Measurements from ENCODE around the gene KIF19. TPM values are rescaled to one million over a fixed set of nuclear protein-coding genes. Genes with fewer than 3 reads are reported as not detected.

Gene KIF19
- polyA plus RNA-seq, 2 of the 4 experiments (the other 2 are of a cell fraction) = not detected

DNA sequence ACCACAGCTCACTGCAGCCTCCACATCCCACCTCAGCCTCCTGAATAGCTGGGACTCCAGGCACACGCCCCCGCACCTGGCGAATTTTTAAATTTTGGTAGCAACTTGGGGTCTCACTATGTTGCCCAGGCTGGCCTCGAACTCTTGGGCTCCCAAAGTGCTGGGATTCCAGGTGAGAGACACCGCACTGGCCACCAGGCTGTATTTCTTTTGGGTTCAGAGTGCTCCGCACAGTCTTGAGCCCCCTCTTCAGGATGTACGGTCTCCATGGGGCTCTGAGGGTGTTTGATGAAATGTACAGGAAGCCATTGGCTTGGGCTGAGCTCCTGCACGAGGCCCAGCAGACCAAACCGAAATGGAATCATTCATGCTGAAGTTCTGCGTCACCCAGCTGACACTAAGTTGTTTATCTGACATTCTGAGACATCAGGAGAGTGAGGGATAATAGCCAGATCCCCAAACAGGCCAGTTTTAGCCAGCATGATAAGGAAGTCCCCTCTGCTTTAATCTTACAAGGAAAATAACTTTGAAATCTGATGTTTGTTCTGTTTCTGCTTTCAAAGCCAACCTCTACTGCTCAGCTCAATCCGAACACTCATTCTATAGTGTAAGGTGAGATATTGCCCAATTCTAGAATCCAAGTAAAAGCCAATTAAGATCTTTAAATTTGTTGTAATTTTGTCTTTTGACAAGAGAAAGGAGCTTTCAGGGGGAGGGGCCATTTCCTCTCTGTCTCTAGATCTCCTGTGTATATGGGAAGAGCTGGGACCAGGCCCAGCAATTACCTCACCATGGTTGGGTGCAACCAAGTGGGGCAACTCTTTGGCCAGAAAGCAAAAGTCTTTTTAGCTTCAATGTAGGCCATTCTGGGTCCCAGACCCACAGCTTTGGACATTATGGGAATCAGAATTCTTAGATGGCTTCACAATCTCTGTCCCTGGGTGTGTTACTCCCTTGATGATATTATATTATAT is 64.9 kb downstream of the KIF19 start:
- DNase-seq (ENCODE audit: low read depth in 1 of 2, low spot score in 1 of 2) = no peak
- no peak for ATAC-seq
- H3K4me1 ChIP-seq = peaks cover 5% of the 10 kb centered on the region; the same call in 2 of the 3 replicates
- 63% methylated on average over 11 of the region's 11 CpGs for WGBS (ENCODE audit: missing lambda C conversion rate)
- H3K27ac ChIP-seq = no peak overlapping the region
- H3K4me2 ChIP-seq = no peak overlapping the region
- POLR2A ChIA-PET = no interaction called here
- CTCF ChIA-PET = interaction anchor here (0.7 to 11.3 kb wide), 9 partner anchors 11 to 101 kb away, joined by 3 to 127 read pairs (median 4); partner anchors contain the start of gene BTBD17
- H3K9me3 ChIP-seq = no peaks in the 10 kb centered on the region
- TF ChIP-seq TFCP2L1 (CRISPR knock-in tag; IDR thresholded peaks at IDR 0.05) = no peak
- TF ChIP-seq CHD4 (IDR thresholded peaks at IDR 0.05; ENCODE audit: borderline replicate concordance) = no peak
- TF ChIP-seq HMGXB4 (CRISPR knock-in tag; IDR thresholded peaks at IDR 0.05; ENCODE audit: borderline replicate concordance) = no peak
- no peak for TF ChIP-seq PHF8 (IDR thresholded peaks at IDR 0.05; ENCODE audit: borderline replicate concordance, low read depth)
- TF ChIP-seq HES2 (IDR thresholded peaks at IDR 0.05) = no peak
- TF ChIP-seq ATOH8 (CRISPR knock-in tag; IDR thresholded peaks at IDR 0.05; ENCODE audit: low read depth) = no peak
- TF ChIP-seq RFX5 (IDR thresholded peaks at IDR 0.05) = no peak
- no peak for TF ChIP-seq SREBF2 (IDR thresholded peaks at IDR 0.05)
- H3K4me3 ChIP-seq = no peak overlapping the region
- no peak for FAIRE-seq

GRCh38 chr17:74391771-74392170 is 65.7 kb downstream of the KIF19 start:
- no peak for FAIRE-seq
- POLR2A ChIA-PET = no interaction called here
- no peak for TF ChIP-seq MAZ (IDR thresholded peaks at IDR 0.05; ENCODE audit: borderline replicate concordance, low read depth, low read length)
- no peak for TF ChIP-seq RNF2 (IDR thresholded peaks at IDR 0.05; ENCODE audit: borderline replicate concordance, low read depth)
- TF ChIP-seq NR3C1 (IDR thresholded peaks at IDR 0.05) = no peak
- TF ChIP-seq KDM5A (IDR thresholded peaks at IDR 0.05) = no peak
- no peak for TF ChIP-seq ZNF302 (CRISPR knock-in tag; IDR thresholded peaks at IDR 0.05)
- no peak for TF ChIP-seq EHMT2 (IDR thresholded peaks at IDR 0.05; ENCODE audit: low read depth)
- TF ChIP-seq GATA3 (IDR thresholded peaks at IDR 0.05; ENCODE audit: borderline replicate concordance) = no peak
- TF ChIP-seq ZC3H11A (IDR thresholded peaks at IDR 0.05) = no peak
- TF ChIP-seq FOXS1 (CRISPR knock-in tag; IDR thresholded peaks at IDR 0.05) = no peak
- no peak for TF ChIP-seq HOXA7 (CRISPR knock-in tag; IDR thresholded peaks at IDR 0.05)
- no peak for TF ChIP-seq SREBF2 (IDR thresholded peaks at IDR 0.05)
- TF ChIP-seq CEBPB (IDR thresholded peaks at IDR 0.05) = no peak
- TF ChIP-seq RCOR1 (IDR thresholded peaks at IDR 0.05; ENCODE audit: low read depth, low read length) = no peak
- Histone ChIP-seq H3K4me1 (peaks cover 5% of the 10 kb centered on the region; the same call in 2 of the 3 replicates), H3K4me2 (no peak overlapping the region), H3K27ac (no peak overlapping the region), H3K4me3 (no peak overlapping the region), H3K9me3 (no peaks in the 10 kb centered on the region)
- 57% methylated on average over 5 of the region's 5 CpGs for WGBS (ENCODE audit: missing lambda C conversion rate)
- ATAC-seq = no peak
- CTCF ChIA-PET = interaction anchor here (0.7 to 11.3 kb wide), 10 partner anchors 12 to 100 kb away, joined by 3 to 127 read pairs (median 4); partner anchors contain the start of gene BTBD17
- DNase-seq (ENCODE audit: low read depth in 1 of 2, low spot score in 1 of 2) = no peak

Data from A549 (cell line).